Parathyroid adenoma (tissue), 2 donors: ENCODE data around the gene C1orf105.

ENCODE experiments used
- H2AFZ ChIP-seq: fragments of 300-600 bp; sonication (generic); one replicate; pipeline ENCODE4 v1.7.0; 2017; ENCODE audit warnings: antibody characterized with exemption, mild to moderate bottlenecking
- H3K27ac ChIP-seq: fragments of 300-600 bp; sonication (generic); one replicate; pipeline ENCODE4 v1.7.0; 2017
- H3K27me3 ChIP-seq: fragments of 300-600 bp; sonication (generic); one replicate; pipeline ENCODE4 v1.7.0; 2017; ENCODE audit warnings: low read length; ENCODE audit not compliant: control insufficient read depth, insufficient read depth
- H3K36me3 ChIP-seq: fragments of 300-600 bp; sonication (generic); one replicate; pipeline ENCODE4 v1.7.0; 2017; ENCODE audit warnings: low read length; ENCODE audit not compliant: control insufficient read depth, insufficient read depth
- H3K4me1 ChIP-seq: fragments of 300-600 bp; sonication (generic); one replicate; pipeline ENCODE4 v1.7.0; 2017; ENCODE audit warnings: control low read depth
- H3K4me2 ChIP-seq: fragments of 300-600 bp; sonication (generic); one replicate; pipeline ENCODE4 v1.7.0; 2017; ENCODE audit warnings: low read length
- H3K4me3 ChIP-seq: fragments of 300-600 bp; sonication (generic); one replicate; pipeline ENCODE4 v1.7.0; 2017; ENCODE audit warnings: low read depth, low read length
- H3K79me2 ChIP-seq: fragments of 300-600 bp; sonication (generic); one replicate; pipeline ENCODE4 v1.7.0; 2017; ENCODE audit warnings: control low read depth
- H3K9ac ChIP-seq: fragments of 300-600 bp; sonication (generic); one replicate; pipeline ENCODE4 v1.7.0; 2017; ENCODE audit warnings: mild to moderate bottlenecking
- H3K9me3 ChIP-seq: fragments of 300-600 bp; sonication (generic); one replicate; pipeline ENCODE4 v1.7.0; 2017; ENCODE audit warnings: low read length; ENCODE audit not compliant: control insufficient read depth
- CTCF ChIP-seq: fragments of 300-600 bp; sonication (generic); IDR thresholded peaks from one replicate; pipeline ENCODE4 v1.7.0; 2017; ENCODE audit warnings: antibody characterized with exemption, mild to moderate bottlenecking
- donor health status: primary hyperparathyroidism.

Gene C1orf105

GRCh38 chr1:172471666-172472065 is 51.2 kb downstream of the C1orf105 start:
- no peak overlapping the region for H3K9ac ChIP-seq
- H2AFZ ChIP-seq: no peak overlapping the region
- H3K79me2 ChIP-seq: no peaks in the 10 kb centered on the region
- no peak overlapping the region for H3K4me3 ChIP-seq
- H3K36me3 ChIP-seq: no peaks in the 10 kb centered on the region
- no peaks in the 10 kb centered on the region for H3K9me3 ChIP-seq
- no peaks in the 10 kb centered on the region for H3K27me3 ChIP-seq
- no peak overlapping the region for H3K4me2 ChIP-seq
- H3K4me1 ChIP-seq: no peaks in the 10 kb centered on the region
- no peak for TF ChIP-seq CTCF
- no peak overlapping the region for H3K27ac ChIP-seq

GRCh38 chr1:172472495-172472894 is 52.0 kb downstream of the C1orf105 start:
- no peak overlapping the region for H3K4me3 ChIP-seq
- TF ChIP-seq CTCF: no peak
- no peaks in the 10 kb centered on the region for H3K27me3 ChIP-seq
- H3K36me3 ChIP-seq: no peaks in the 10 kb centered on the region
- no peaks in the 10 kb centered on the region for H3K9me3 ChIP-seq
- no peak overlapping the region for H2AFZ ChIP-seq
- no peak overlapping the region for H3K9ac ChIP-seq
- no peaks in the 10 kb centered on the region for H3K79me2 ChIP-seq
- H3K4me1 ChIP-seq: no peaks in the 10 kb centered on the region
- H3K27ac ChIP-seq: no peak overlapping the region
- no peak overlapping the region for H3K4me2 ChIP-seq

GRCh38 chr1:172473302-172473701 is 52.8 kb downstream of the C1orf105 start:
- Histone ChIP-seq H3K79me2 (no peaks in the 10 kb centered on the region), H3K4me1 (no peaks in the 10 kb centered on the region), H3K4me2 (no peak overlapping the region), H3K4me3 (no peak overlapping the region), H3K36me3 (no peaks in the 10 kb centered on the region), H3K9ac (no peak overlapping the region), H2AFZ (no peak overlapping the region), H3K27me3 (no peaks in the 10 kb centered on the region), H3K27ac (no peak overlapping the region), H3K9me3 (no peaks in the 10 kb centered on the region)
- no peak for TF ChIP-seq CTCF

GRCh38 chr1:172473842-172474241 is 53.4 kb downstream of the C1orf105 start:
- no peak overlapping the region for H3K27ac ChIP-seq
- H3K4me3 ChIP-seq: no peak overlapping the region
- no peaks in the 10 kb centered on the region for H3K9me3 ChIP-seq
- H3K36me3 ChIP-seq: no peaks in the 10 kb centered on the region
- no peak overlapping the region for H3K4me2 ChIP-seq
- no peak overlapping the region for H2AFZ ChIP-seq
- H3K4me1 ChIP-seq: no peaks in the 10 kb centered on the region
- no peaks in the 10 kb centered on the region for H3K27me3 ChIP-seq
- H3K9ac ChIP-seq: no peak overlapping the region
- H3K79me2 ChIP-seq: no peaks in the 10 kb centered on the region
- TF ChIP-seq CTCF: no peak

- Histone ChIP-seq H3K4me2 (no peak overlapping the region), H3K79me2 (no peaks in the 10 kb centered on the region), H3K9ac (no peak overlapping the region), H2AFZ (no peak overlapping the region), H3K4me3 (no peak overlapping the region), H3K27ac (no peak overlapping the region), H3K4me1 (no peaks in the 10 kb centered on the region), H3K36me3 (no peaks in the 10 kb centered on the region), H3K9me3 (no peaks in the 10 kb centered on the region), H3K27me3 (no peaks in the 10 kb centered on the region)
- no peak for TF ChIP-seq CTCF
These were observed 55.8 kb downstream of the C1orf105 start for GRCh38 chr1:172476218-172476811.
